HG02571 (cell line): ENCODE results near the gene DHDH.

Source experiments
- ATAC-seq: cut with Tn5 transposase; IDR thresholded peaks from one replicate; pipeline ENCODE4 v1.9.1; 2021; ENCODE audit warnings: mild to moderate bottlenecking, moderate library complexity; ENCODE audit not compliant: unreplicated experiment

Gene DHDH

DNA sequence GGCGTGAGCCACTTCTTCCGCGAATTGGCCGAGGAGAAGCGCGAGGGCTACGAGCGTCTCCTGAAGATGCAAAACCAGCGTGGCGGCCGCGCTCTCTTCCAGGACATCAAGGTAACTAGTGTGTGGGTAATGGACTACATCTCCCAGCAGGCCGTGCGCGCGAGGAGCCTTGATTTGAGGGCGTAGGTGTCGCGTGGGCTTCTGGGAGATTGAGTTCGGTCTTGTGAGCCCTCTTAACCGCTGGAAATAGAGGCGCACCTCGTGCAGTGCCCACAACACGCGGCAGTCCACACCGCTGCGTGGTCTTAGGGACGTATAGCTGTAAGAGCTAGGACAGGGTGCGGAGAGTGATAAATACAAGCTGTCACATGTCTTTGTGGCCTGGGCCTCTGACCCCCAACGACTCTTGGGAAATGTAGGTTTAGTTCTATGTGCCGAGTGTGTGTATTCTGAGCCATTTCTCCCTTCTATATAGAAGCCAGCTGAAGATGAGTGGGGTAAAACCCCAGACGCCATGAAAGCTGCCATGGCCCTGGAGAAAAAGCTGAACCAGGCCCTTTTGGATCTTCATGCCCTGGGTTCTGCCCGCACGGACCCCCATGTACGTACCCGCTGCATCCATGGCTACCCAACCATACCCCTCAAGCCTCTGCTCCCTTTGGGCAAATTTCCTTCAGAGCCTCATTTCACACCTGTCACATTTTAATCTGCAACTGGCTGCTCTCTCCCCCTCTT is 32.5 kb downstream of the DHDH start:
- ATAC-seq, result peak; percentile 12

- ATAC-seq, result no peak
Observed at GRCh38 chr19:48966541-48967345, 33.2 kb downstream of the DHDH start.

GRCh38 chr19:48967346-48968178 is 34.1 kb downstream of the DHDH start:
- no peak for ATAC-seq

DNA sequence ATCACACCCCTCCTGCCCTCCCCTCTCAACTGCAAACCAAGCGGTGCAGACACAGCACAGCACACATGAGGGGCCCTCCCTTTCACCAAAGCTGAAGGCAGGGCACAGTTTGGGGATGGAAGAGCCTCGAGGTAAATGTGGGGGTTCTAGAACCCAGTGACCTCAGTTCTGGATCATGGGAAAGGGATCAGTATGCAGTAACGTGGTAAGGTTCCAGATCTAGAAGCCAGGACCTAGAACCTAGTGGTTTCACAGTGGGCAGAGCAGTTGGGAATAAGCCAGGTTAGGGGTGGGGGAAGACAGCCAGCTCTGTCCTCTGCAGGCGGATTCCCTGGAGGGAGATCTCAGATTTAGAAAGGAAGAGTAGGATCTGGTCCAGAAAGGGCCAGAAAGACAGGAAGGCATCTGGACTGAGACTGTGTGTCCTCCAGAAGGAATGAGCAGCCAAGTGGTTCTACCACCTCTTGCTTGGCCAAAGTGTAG is 34.7 kb downstream of the DHDH start:
- ATAC-seq, result no peak

DNA sequence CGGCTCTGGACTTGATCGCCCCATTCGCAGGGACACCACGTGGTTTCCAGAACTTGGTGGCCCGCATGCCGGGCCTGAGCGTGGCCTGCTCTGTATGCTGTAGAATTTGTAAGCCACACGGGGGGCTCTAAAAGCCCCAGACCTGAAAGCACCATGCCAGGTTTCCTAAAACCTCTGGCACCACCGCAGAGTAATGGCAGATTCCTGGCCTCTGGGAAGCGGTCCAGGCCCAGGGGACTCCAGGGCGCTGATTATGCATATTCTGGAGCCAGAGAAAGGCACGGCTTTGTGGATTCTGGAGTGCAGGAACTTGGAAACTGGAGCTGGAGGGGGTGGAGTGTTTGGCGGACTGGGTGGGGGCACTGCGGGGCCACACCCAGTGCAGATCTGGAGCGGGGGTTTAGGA is 35.3 kb downstream of the DHDH start:
- no peak for ATAC-seq

- no peak for ATAC-seq
Observed at GRCh38 chr19:48969276-48970138, 36.0 kb downstream of the DHDH start.

DNA sequence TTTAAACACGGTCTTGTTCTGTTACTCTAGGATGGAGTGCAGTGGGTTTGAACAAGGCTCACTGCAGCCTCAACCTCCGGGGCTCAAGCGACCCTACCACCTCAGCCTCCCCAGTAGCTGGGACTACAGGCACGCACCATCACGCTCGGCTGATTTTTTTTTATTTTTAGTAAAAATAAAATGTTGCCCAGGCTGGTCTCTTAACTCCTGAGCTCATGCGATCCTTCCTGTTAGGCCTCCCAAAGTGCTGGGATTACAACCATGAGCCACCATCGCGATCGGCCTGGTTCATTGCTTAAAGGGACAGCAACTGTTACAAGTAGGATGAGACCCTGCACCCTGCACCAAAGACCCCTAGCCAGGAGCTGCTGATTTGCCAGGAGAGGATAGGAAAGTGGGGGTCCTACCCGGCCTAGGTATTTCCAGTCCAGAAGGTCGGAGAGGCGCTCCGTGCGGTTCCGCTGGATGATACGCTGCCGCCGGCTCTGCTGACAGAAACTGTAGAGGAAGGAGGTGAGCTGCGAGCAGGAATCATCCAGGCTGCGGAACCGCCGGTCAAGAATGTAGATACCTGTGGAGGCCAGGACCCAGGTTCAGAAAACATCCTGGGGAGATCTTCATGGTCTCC is 36.8 kb downstream of the DHDH start:
- no peak for ATAC-seq

DNA sequence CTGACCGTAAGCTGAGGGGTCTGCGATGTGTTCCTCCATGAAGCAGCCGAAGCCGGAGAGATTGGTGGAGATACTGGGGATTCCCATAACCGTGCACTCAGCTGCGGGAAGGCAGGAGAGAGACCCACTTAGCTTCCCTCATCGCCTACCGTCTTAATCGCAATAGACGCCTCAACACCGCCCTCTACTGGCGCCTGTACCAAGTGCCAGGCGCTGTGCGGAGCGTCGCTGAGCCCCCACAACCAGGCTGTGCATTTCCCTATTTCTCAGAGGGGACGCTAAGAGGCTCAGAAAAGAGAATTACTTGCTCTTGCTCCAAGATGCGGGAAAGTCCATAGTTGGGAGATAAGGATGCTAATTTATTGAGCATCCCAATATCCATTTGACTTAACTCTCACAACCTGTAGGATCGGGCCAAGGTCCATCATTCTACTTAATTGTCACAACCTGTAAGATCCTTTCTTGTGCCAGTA is 37.5 kb downstream of the DHDH start:
- no peak for ATAC-seq

GRCh38 chr19:48975947-48976847 is 42.7 kb downstream of the DHDH start:
- ATAC-seq, result no peak

GRCh38 chr19:48977061-48977460 is 43.6 kb downstream of the DHDH start:
- no peak for ATAC-seq

GRCh38 chr19:48982280-48982679 is 48.8 kb downstream of the DHDH start:
- ATAC-seq, result no peak

DNA sequence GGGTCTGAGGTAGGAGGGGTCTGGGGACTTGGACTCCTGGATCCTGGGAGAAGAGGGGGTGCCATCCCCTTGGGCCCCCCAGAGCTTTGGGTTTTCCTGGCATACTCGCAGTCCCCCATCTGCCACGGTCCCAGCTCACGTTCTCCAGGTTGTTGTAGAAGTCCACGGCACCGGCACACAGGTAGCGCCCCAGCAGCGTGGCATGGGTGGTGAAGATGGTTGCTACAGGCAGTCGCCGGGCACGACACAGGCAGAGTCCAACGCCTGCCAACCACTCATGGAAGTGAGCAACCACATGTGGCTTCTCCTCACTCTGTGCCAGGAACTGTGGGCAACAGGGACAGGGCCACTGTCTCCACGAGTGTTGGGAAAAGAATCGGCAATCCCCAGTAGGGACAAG is 52.2 kb downstream of the DHDH start:
- no peak for ATAC-seq

- ATAC-seq, result no peak
Observed at GRCh38 chr19:48986211-48986610, 52.7 kb downstream of the DHDH start.

GRCh38 chr19:48987323-48987722 is 53.8 kb downstream of the DHDH start:
- ATAC-seq, result no peak

DNA sequence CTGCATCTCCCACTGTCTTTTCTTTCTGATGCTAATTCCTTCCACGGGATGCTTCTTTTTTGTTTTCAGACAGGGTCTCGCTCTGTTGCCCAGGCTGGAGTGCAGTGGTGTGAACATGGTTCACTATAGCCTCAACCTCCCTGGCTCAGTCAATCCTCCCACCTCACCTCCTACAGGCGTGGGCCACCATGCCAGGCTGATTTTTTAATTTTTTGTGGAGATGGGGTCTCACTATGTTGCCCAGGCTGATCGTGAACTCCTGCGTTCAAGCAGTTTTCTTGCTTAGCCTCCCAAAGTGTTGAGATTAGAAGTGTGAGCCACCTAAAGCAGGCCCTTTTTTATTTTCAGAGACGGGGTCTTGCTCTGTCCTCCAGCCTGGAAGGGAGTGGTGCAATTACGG is 54.8 kb downstream of the DHDH start:
- no peak for ATAC-seq

DNA sequence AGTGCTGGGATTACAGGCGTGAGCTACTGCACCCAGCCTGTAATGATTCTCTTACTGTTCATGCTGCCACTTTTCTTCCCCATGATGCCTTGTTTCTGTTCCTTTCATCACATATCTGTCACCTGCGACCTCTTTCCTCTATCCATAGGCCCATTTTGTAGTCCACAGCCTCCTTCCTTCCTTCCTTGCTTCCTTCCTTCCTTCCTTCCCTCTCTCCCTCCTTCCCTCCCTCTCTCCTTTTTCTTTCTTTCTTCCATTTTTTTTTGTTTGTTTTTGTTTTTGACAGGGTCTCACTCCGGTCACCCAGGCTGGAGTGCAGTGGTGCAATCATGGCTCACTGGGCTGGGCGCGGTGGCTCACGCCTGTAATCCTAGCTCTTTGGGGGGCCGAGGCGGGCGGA is 55.4 kb downstream of the DHDH start:
- no peak for ATAC-seq

DNA sequence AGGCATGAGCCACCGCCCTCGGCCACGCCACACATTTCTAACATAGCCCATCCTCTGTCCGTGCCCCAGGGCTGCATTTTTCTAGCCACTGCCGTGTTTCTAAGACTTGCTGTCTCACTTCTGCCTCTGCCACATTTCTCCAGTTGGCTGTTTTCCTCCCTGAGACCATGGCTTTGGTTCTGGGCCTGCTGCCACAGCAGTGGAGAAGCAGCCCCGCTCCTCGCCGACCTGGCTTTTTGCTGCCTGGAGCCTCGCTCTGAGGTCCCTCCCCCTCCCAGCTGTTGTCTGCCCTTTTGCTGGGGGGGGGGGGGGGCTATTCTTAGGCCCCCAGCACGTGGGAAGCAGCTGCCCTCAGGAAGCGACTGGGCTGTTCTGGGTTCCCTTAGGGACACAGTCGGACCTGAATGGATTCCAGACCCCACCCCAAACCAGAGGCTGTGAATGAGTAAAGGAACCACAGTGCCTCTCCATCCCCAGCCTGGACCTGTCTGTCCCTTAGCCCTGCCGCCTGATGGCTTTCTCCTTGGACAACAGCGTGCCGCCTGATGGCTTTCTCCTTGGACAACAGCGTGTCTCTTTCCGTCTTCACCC is 56.3 kb downstream of the DHDH start:
- no peak for ATAC-seq

DNA sequence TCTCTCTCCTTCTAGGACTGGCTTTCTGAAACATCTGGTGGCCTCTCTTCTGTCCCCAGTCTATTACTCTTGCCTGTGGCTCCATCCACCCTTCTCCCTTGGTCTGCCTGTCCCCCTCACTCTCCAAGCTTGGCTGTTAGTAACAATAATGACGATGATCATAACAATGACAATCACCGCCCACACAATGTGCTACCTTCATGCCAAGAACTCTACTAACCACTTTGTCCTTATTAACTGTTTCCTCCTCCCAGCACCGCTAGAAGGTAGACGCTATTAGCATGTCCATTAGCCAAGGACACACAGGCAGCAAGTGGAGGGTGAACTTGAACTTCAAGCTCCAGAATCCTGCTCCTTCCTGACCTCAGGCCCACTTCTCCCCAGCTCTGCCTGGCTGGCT is 56.9 kb downstream of the DHDH start:
- no peak for ATAC-seq
